SK-N-SH treated with all-trans-retinoic acid at 6 μM for 48 hours (cell line): ENCODE measurements around the gene HSPA2.
"Not testable (repeated sequence)": the region's sequence is repeated elsewhere in the genome, so short reads cannot be mapped to it uniquely, and the experiment has no call there.

ENCODE experiments used
- ATAC-seq: fragments of 200-7000 bp; cut with Tn5 transposase; 3 replicates; pipeline ENCODE4 v1.9.1; 2020; ENCODE audit warnings: mild to moderate bottlenecking, moderate library complexity
- ARNTL ChIP-seq: fragments of 450-650 bp; formaldehyde crosslinking; IDR thresholded peaks from 2 replicates; pipeline ENCODE4 v1.5.0; 2020; ENCODE audit warnings: low read depth, mild to moderate bottlenecking, moderate library complexity, borderline replicate concordance
- BACH2 ChIP-seq: fragments of 250-450 bp; sonication (Bioruptor Pico); IDR thresholded peaks from 2 replicates; pipeline ENCODE4 v1.9.0; 2021; ENCODE audit warnings: mild to moderate bottlenecking, borderline replicate concordance
- CREB5 ChIP-seq: fragments of 250-450 bp; sonication (Bioruptor Pico); IDR thresholded peaks from 2 replicates; pipeline ENCODE4 v1.5.1; 2020; ENCODE audit warnings: low read depth, mild to moderate bottlenecking, moderate library complexity
- CSDC2 ChIP-seq: fragments of 250-450 bp; sonication (Bioruptor Pico); IDR thresholded peaks from 2 replicates; pipeline ENCODE4 v1.5.0; 2020; ENCODE audit warnings: mild to moderate bottlenecking, moderate library complexity
- CSRNP3 ChIP-seq: fragments of 250-450 bp; sonication (Bioruptor Pico); IDR thresholded peaks from 2 replicates; pipeline ENCODE4 v1.5.1; 2021; ENCODE audit warnings: mild to moderate bottlenecking, moderate library complexity
- ESRRG ChIP-seq: fragments of 250-450 bp; sonication (Bioruptor Pico); IDR thresholded peaks from 2 replicates; pipeline ENCODE4 v1.6.1; 2021; ENCODE audit warnings: mild to moderate bottlenecking
- ISL1 ChIP-seq: fragments of 250-450 bp; sonication (Bioruptor Pico); IDR thresholded peaks from 2 replicates; pipeline ENCODE4 v2.1.2; 2022; ENCODE audit warnings: mild to moderate bottlenecking, moderate library complexity
- OSR1 ChIP-seq: fragments of 250-450 bp; sonication (Bioruptor Pico); IDR thresholded peaks from 2 replicates; pipeline ENCODE4 v1.8.0; 2022; ENCODE audit warnings: moderate library complexity, mild to moderate bottlenecking, inconsistent platforms
- PATZ1 ChIP-seq: fragments of 250-450 bp; sonication (Bioruptor Pico); IDR thresholded peaks from 2 replicates; pipeline ENCODE4 v1.8.0; 2020; ENCODE audit warnings: mild to moderate bottlenecking, moderate library complexity, borderline replicate concordance
- POU6F1 ChIP-seq: fragments of 250-450 bp; sonication (Bioruptor Pico); IDR thresholded peaks from 2 replicates; pipeline ENCODE4 v1.8.0; 2021; ENCODE audit warnings: low read depth, mild to moderate bottlenecking, moderate library complexity, borderline replicate concordance
- PPARA ChIP-seq: fragments of 250-450 bp; sonication (Bioruptor Pico); IDR thresholded peaks from 2 replicates; pipeline ENCODE4 v1.5.0; 2020; ENCODE audit warnings: mild to moderate bottlenecking, borderline replicate concordance
- SNAI2 ChIP-seq: fragments of 250-450 bp; sonication (Bioruptor Pico); IDR thresholded peaks from 2 replicates; pipeline ENCODE4 v1.5.0; 2020; ENCODE audit warnings: mild to moderate bottlenecking, moderate library complexity
- TCF4 ChIP-seq: fragments of 250-450 bp; sonication (Bioruptor Pico); IDR thresholded peaks from 2 replicates; pipeline ENCODE4 v1.8.0; 2021; ENCODE audit warnings: mild to moderate bottlenecking, moderate library complexity, borderline replicate concordance
- TSHZ2 ChIP-seq: fragments of 250-450 bp; sonication (Bioruptor Pico); IDR thresholded peaks from 2 replicates; pipeline ENCODE4 v1.5.0; 2020; ENCODE audit warnings: mild to moderate bottlenecking, moderate library complexity
- ZC3H10 ChIP-seq: fragments of 250-450 bp; sonication (Bioruptor Pico); IDR thresholded peaks from 2 replicates; pipeline ENCODE4 v1.5.1; 2021; ENCODE audit warnings: mild to moderate bottlenecking, moderate library complexity
- ZFP3 ChIP-seq: fragments of 250-450 bp; sonication (Bioruptor Pico); IDR thresholded peaks from 2 replicates; pipeline ENCODE4 v1.5.0; 2020; ENCODE audit warnings: mild to moderate bottlenecking, moderate library complexity
- ZFP30 ChIP-seq: fragments of 450-650 bp; formaldehyde crosslinking; IDR thresholded peaks from 2 replicates; pipeline ENCODE4 v1.5.0; 2022; ENCODE audit warnings: mild to moderate bottlenecking, moderate library complexity
- ZNF565 ChIP-seq: fragments of 450-650 bp; formaldehyde crosslinking; conservative IDR thresholded peaks from 2 replicates; pipeline ENCODE4 v1.5.0; 2020; ENCODE audit warnings: low read depth, mild to moderate bottlenecking, moderate library complexity
- ZNF70 ChIP-seq: fragments of 450-650 bp; formaldehyde crosslinking; IDR thresholded peaks from 2 replicates; pipeline ENCODE4 v1.5.0; 2020; ENCODE audit warnings: mild to moderate bottlenecking, moderate library complexity
- ZNF8 ChIP-seq: fragments of 450-650 bp; formaldehyde crosslinking; IDR thresholded peaks from 2 replicates; pipeline ENCODE4 v1.5.0; 2020; ENCODE audit warnings: mild to moderate bottlenecking, moderate library complexity

Gene HSPA2

GRCh38 chr14:64554556-64554955 is 14.0 kb downstream of the HSPA2 start:
- no peak for ATAC-seq
- no peak for TF ChIP-seq ZNF8 (CRISPR knock-in tag)
- no peak for TF ChIP-seq ZFP3 (CRISPR knock-in tag)
- TF ChIP-seq ESRRG (CRISPR knock-in tag), result no peak
- TF ChIP-seq ISL1, result no peak
- no peak for TF ChIP-seq CSDC2 (CRISPR knock-in tag)
- TF ChIP-seq ZFP30 (CRISPR knock-in tag), result no peak

- TF ChIP-seq CSDC2 (CRISPR knock-in tag), result no peak
- no peak for TF ChIP-seq TCF4 (CRISPR knock-in tag)
- TF ChIP-seq POU6F1 (CRISPR knock-in tag), result no peak
- TF ChIP-seq TSHZ2 (CRISPR knock-in tag), result no peak
- TF ChIP-seq CSRNP3, result no peak
- no peak for TF ChIP-seq ZNF70 (CRISPR knock-in tag)
- TF ChIP-seq ZNF8 (CRISPR knock-in tag), result no peak
- TF ChIP-seq ISL1, result no peak
- ATAC-seq, result no peak
These were observed 16.0 kb downstream of the HSPA2 start for GRCh38 chr14:64556526-64556925.

- not testable (repeated sequence) for ATAC-seq
These were observed 17.7 kb downstream of the HSPA2 start for GRCh38 chr14:64558216-64558615.

GRCh38 chr14:64561631-64562030 is 21.1 kb downstream of the HSPA2 start:
- no peak for ATAC-seq
- no peak for TF ChIP-seq ZC3H10 (CRISPR knock-in tag)
- no peak for TF ChIP-seq OSR1 (CRISPR knock-in tag)
- no peak for TF ChIP-seq ZFP3 (CRISPR knock-in tag)
- TF ChIP-seq ZNF8 (CRISPR knock-in tag), result no peak
- TF ChIP-seq SNAI2, result no peak
- TF ChIP-seq BACH2 (CRISPR knock-in tag), result no peak
- no peak for TF ChIP-seq CSDC2 (CRISPR knock-in tag)
- no peak for TF ChIP-seq POU6F1 (CRISPR knock-in tag)
- TF ChIP-seq ZNF70 (CRISPR knock-in tag), result no peak
- TF ChIP-seq PPARA (CRISPR knock-in tag), result no peak
- TF ChIP-seq ISL1, result no peak
- no peak for TF ChIP-seq CSRNP3
- TF ChIP-seq TCF4 (CRISPR knock-in tag), result no peak
- TF ChIP-seq ZFP30 (CRISPR knock-in tag), result no peak
- no peak for TF ChIP-seq TSHZ2 (CRISPR knock-in tag)
- no peak for TF ChIP-seq ARNTL
- TF ChIP-seq CREB5 (CRISPR knock-in tag), result no peak
- TF ChIP-seq ZNF565 (CRISPR knock-in tag), result no peak
- no peak for TF ChIP-seq ESRRG (CRISPR knock-in tag)
- no peak for TF ChIP-seq PATZ1 (CRISPR knock-in tag)
